Esophagus squamous epithelium (tissue), 4 donors: ENCODE measurements around the gene RFTN1.

Experiments
- POLR2A ChIP-seq, 4 donors: fragments of 450-650 bp; IDR thresholded peaks; one replicate each; pipeline ENCODE4 v1.6.1; 2017; ENCODE audit warnings: antibody characterized with exemption in 4 of 4, mild to moderate bottlenecking in 4 of 4, moderate library complexity in 3 of 4
- TF ChIP-seq, protein P1 (sequence below), 6 experiments: fragments of 450-650 bp in 4 of 6; fragments of 200-600 bp in 2 of 6; sonication (generic) in 2 of 6; IDR thresholded peaks; one replicate each; pipeline ENCODE4 v1.5.1; 2016 to 2019; ENCODE audit warnings: antibody characterized with exemption in 6 of 6, mild to moderate bottlenecking in 4 of 6, moderate library complexity in 4 of 6

DNA sequence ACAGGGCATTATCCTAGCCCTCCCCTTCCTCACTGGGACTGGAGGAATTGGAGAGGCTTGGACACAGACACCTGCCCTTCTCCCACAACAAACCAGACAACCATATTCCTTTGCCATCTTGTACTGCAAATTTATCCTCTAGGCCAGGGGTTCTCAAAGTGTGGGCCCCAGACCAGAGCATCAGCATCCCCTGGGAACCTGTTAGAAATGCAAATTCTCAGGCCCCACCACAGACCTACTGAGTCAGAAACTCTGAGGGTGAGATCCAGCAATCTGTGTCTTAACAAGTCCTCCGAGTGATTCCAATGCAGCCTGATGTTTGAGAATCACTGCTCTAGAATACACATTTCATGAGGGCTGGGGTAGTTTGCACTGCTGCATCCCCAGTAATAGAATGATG is 133.1 kb downstream of the RFTN1 start:
- TF ChIP-seq, protein P1, sequence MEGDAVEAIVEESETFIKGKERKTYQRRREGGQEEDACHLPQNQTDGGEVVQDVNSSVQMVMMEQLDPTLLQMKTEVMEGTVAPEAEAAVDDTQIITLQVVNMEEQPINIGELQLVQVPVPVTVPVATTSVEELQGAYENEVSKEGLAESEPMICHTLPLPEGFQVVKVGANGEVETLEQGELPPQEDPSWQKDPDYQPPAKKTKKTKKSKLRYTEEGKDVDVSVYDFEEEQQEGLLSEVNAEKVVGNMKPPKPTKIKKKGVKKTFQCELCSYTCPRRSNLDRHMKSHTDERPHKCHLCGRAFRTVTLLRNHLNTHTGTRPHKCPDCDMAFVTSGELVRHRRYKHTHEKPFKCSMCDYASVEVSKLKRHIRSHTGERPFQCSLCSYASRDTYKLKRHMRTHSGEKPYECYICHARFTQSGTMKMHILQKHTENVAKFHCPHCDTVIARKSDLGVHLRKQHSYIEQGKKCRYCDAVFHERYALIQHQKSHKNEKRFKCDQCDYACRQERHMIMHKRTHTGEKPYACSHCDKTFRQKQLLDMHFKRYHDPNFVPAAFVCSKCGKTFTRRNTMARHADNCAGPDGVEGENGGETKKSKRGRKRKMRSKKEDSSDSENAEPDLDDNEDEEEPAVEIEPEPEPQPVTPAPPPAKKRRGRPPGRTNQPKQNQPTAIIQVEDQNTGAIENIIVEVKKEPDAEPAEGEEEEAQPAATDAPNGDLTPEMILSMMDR (IDR thresholded peaks at IDR 0.05): no peak
- no peak for TF ChIP-seq POLR2A (IDR thresholded peaks at IDR 0.05)
